ENCODE measurements around the gene NR2F6.
"Not testable (repeated sequence)": the region's sequence is repeated elsewhere in the genome, so short reads cannot be mapped to it uniquely, and the experiment has no call there.

Gene NR2F6

GRCh38 chr19:17281391-17282304, 35.9 kb upstream of the NR2F6 start, which contains the start of gene ANKLE1:
ANKLE1 (plus strand) TSS chr19:17281901; CDS start chr19:17281921, 20 bp downstream.
- H3K9ac ChIP-seq (ENCODE audit: low read length), result no peak within 1 kb of the TSS
- H3K36me3 ChIP-seq (ENCODE audit: control insufficient read depth, low read depth, low read length), result peaks cover 6% of the 10 kb centered on the region
- H3K27me3 ChIP-seq (ENCODE audit: control insufficient read depth, insufficient read depth, low read length), result peaks cover 19% of the 10 kb centered on the region
- no peaks in the 10 kb centered on the region for H3K9me3 ChIP-seq (ENCODE audit: control insufficient read depth, low read depth, low read length)
- H3K4me3 ChIP-seq (ENCODE audit: low read length), result peak within 1 kb of the TSS; percentile 49
- H3K27ac ChIP-seq (ENCODE audit: low read length), result no peak within 1 kb of the TSS
- H3K4me1 ChIP-seq (ENCODE audit: control insufficient read depth, low read depth, low read length), result no peaks in the 10 kb centered on the region

DNA sequence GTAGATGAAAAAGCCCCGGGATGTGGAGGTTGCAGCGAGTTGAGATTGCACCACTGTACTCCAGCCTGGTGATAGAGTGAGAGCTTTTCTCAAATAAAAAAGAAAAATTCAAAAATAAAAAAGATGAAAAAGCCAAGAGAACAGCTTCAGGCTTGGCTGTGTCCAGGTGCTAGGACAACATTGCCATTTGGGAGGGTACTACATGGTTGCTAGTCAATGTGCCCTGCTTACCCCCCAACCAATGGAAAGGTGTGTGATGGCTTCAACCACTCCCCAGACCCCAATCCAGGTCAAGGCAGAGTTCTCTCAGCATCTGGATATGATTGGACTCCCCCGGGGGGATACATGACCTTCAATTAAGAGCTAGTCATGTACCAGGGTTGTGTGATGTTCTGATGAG, 33.7 kb upstream of the NR2F6 start:
- Histone ChIP-seq H3K4me1 (ENCODE audit: control insufficient read depth, low read depth, low read length) (no peaks in the 10 kb centered on the region), H3K27ac (ENCODE audit: low read length) (no peak overlapping the region), H3K9ac (ENCODE audit: low read length) (no peak overlapping the region), H3K36me3 (ENCODE audit: control insufficient read depth, low read depth, low read length) (peaks cover 18% of the 10 kb centered on the region), H3K27me3 (ENCODE audit: control insufficient read depth, insufficient read depth, low read length) (peaks cover 19% of the 10 kb centered on the region), H3K9me3 (ENCODE audit: control insufficient read depth, low read depth, low read length) (no peaks in the 10 kb centered on the region), H3K4me3 (ENCODE audit: low read length) (no peak overlapping the region)

DNA sequence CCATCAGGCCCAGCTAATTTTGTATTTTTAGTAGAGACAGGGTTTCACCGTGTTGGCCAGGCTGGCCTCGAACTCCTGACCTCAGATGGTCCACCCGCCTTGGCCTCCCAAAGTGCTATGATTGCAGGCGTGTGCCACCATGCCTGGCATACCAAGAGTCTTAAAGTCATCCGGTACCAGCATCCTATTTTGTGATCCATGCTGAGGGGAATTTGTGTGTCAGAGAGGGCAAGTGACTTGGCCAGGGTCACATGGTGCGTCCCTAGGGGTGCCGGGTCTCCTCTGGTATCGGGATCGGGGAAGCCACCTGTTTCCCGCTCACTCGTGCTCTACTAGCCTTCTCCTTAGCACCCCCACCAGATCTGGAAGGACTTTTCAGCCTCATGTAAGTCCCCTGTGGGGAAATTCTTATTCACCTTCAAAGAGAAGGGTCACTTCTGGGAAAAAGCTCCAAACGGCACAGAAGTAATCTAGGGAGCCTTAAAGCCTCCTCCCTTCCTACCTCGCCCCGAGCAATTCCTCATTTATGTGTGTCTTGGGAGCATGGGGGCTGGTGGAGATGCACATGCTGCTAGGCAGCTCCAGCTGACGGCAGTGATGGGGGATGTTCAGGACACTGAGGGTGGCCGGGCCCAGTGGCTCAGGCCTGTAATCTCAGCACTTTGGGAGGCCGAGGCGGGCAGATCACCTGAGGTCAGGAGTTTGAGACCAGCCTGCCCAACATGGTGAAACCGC, 29.9 kb upstream of the NR2F6 start:
- Histone ChIP-seq H3K4me1 (ENCODE audit: control insufficient read depth, low read depth, low read length) (no peaks in the 10 kb centered on the region), H3K9ac (ENCODE audit: low read length) (no peak overlapping the region), H3K27ac (ENCODE audit: low read length) (no peak overlapping the region), H3K4me3 (ENCODE audit: low read length) (no peak overlapping the region), H3K36me3 (ENCODE audit: control insufficient read depth, low read depth, low read length) (peaks cover 37% of the 10 kb centered on the region), H3K27me3 (ENCODE audit: control insufficient read depth, insufficient read depth, low read length) (no peaks in the 10 kb centered on the region), H3K9me3 (ENCODE audit: control insufficient read depth, low read depth, low read length) (no peaks in the 10 kb centered on the region)

DNA sequence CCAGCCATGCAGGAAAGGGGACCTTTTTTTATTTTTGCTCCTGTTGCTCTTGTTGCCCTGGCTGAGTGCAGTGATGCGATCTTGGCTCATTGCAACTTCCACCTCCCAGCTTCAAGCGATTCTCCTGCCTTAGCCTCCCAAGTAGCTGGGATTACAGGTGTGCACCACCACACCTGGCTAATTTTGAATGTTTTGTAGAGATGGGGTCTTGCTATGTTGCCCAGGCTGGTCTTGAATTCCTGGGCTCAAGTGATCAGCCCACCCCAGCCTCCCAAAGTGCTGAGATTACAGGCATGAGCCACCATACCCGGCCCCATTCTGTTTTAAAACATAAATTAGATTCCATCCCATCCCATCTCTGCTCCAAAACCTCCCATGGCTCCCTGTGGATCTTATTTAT, 29.2 kb upstream of the NR2F6 start:
- not testable (repeated sequence) for H3K9me3 ChIP-seq (ENCODE audit: control insufficient read depth, low read depth, low read length); H3K4me1 ChIP-seq (ENCODE audit: control insufficient read depth, low read depth, low read length); H3K4me3 ChIP-seq (ENCODE audit: low read length); H3K27ac ChIP-seq (ENCODE audit: low read length); H3K9ac ChIP-seq (ENCODE audit: low read length); H3K27me3 ChIP-seq (ENCODE audit: control insufficient read depth, insufficient read depth, low read length)
- peaks cover 37% of the 10 kb centered on the region for H3K36me3 ChIP-seq (ENCODE audit: control insufficient read depth, low read depth, low read length)

DNA sequence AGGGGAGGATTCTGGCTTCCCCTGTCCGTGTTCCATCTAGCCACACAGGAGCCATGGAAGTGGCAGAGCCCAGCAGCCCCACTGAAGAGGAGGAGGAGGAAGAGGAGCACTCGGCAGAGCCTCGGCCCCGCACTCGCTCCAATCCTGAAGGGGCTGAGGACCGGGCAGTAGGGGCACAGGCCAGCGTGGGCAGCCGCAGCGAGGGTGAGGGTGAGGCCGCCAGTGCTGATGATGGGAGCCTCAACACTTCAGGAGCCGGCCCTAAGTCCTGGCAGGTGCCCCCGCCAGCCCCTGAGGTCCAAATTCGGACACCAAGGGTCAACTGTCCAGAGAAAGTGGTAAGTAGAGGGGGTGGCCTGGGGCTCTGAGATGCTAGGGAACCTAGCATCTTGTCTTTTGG, 23.0 kb upstream of the NR2F6 start:
- no peak overlapping the region for H3K27ac ChIP-seq (ENCODE audit: low read length)
- no peak overlapping the region for H3K9ac ChIP-seq (ENCODE audit: low read length)
- no peak overlapping the region for H3K4me3 ChIP-seq (ENCODE audit: low read length)
- peaks cover 14% of the 10 kb centered on the region for H3K36me3 ChIP-seq (ENCODE audit: control insufficient read depth, low read depth, low read length)
- no peaks in the 10 kb centered on the region for H3K27me3 ChIP-seq (ENCODE audit: control insufficient read depth, insufficient read depth, low read length)
- H3K4me1 ChIP-seq (ENCODE audit: control insufficient read depth, low read depth, low read length), result peaks cover 11% of the 10 kb centered on the region
- no peaks in the 10 kb centered on the region for H3K9me3 ChIP-seq (ENCODE audit: control insufficient read depth, low read depth, low read length)

DNA sequence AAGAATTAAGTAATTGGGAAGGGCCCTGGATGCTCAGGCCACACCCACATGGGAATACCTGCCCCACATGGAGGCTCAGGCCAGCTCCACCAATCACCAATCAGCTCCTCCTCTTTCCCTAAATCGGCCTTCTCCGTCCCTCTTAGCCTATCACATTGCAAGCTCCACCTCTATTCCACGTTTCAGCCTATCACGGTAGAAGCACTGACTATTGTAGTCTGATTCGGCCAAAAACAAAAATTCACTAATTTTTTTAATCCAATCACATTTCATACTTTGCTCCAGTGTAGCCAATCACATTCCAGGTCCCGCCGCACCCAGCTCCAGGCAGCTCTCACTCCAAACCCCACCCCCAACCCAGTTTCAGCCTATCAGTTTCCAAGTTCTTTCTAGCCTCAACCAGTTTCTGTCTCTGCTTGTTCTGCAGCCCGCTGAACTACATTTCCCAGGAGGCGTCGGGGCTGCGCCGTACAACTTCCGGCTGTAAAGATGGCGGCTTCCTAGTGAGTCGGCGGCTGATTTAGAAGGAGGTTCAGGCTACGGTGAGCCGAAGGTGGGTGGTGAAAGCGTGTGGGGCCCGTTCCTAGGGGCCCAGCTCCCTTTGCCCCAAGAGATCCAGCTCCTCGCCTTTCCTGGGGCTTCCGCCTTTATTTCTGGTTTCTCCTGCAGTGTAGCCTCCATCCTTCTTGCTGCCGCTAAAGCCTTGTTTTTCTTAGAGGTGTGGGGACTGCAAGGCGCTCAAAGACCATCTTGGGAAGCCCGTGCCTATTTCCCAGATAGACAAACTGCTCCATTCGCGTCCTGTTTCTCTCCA, 21.5 kb upstream of the NR2F6 start, which contains the start of gene BABAM1:
BABAM1 (plus strand) TSS at position 469 of the 814 bp plus-strand sequence. CDS start 1,364 bp downstream, outside the sequence.
- H3K9me3 ChIP-seq (ENCODE audit: control insufficient read depth, low read depth, low read length), result no peaks in the 10 kb centered on the region
- H3K4me3 ChIP-seq (ENCODE audit: low read length), result peak within 1 kb of the TSS; percentile 87

GRCh38 chr19:17266589-17266974, 20.9 kb upstream of the NR2F6 start:
- no peak overlapping the region for H3K4me3 ChIP-seq (ENCODE audit: low read length)

More for the DNA sequence above, 21.5 kb upstream of the NR2F6 start, which contains the start of gene BABAM1:
- H3K36me3 ChIP-seq (ENCODE audit: control insufficient read depth, low read depth, low read length), result peaks cover 10% of the 10 kb centered on the region
- H3K4me1 ChIP-seq (ENCODE audit: control insufficient read depth, low read depth, low read length), result peaks cover 11% of the 10 kb centered on the region
- no peaks in the 10 kb centered on the region for H3K27me3 ChIP-seq (ENCODE audit: control insufficient read depth, insufficient read depth, low read length)
- H3K27ac ChIP-seq (ENCODE audit: low read length), result peak within 1 kb of the TSS; percentile 61
- H3K9ac ChIP-seq (ENCODE audit: low read length), result peak within 1 kb of the TSS; percentile 89

DNA sequence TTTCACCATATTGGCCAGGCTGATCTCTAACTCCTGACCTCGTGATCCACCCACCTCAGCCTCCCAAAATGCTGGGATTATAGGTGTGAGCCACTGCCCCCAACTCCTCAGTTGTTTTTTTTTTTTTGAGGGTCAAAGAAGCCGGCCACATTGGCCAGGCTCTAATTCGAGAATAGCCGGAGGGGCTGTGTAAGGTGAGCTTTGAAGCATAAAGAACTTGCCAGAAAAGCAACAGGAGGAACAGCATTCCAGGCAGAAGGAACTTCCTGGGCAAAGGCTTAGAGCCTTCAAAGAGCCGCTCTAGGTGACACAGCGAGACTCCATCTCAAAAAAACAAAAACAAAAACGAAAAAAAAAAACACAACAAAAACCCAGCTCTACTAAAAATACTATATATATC, 20.3 kb upstream of the NR2F6 start:
- Histone ChIP-seq H3K4me1 (ENCODE audit: control insufficient read depth, low read depth, low read length) (peaks cover 11% of the 10 kb centered on the region), H3K27me3 (ENCODE audit: control insufficient read depth, insufficient read depth, low read length) (no peaks in the 10 kb centered on the region), H3K9ac (ENCODE audit: low read length) (no peak overlapping the region), H3K27ac (ENCODE audit: low read length) (no peak overlapping the region), H3K4me3 (ENCODE audit: low read length) (no peak overlapping the region), H3K36me3 (ENCODE audit: control insufficient read depth, low read depth, low read length) (peaks cover under 1% of the 10 kb centered on the region), H3K9me3 (ENCODE audit: control insufficient read depth, low read depth, low read length) (no peaks in the 10 kb centered on the region)

More at GRCh38 chr19:17266589-17266974, 20.9 kb upstream of the NR2F6 start:
- Histone ChIP-seq H3K36me3 (ENCODE audit: control insufficient read depth, low read depth, low read length) (peaks cover 6% of the 10 kb centered on the region), H3K27me3 (ENCODE audit: control insufficient read depth, insufficient read depth, low read length) (no peaks in the 10 kb centered on the region), H3K9me3 (ENCODE audit: control insufficient read depth, low read depth, low read length) (no peaks in the 10 kb centered on the region), H3K9ac (ENCODE audit: low read length) (no peak overlapping the region), H3K27ac (ENCODE audit: low read length) (no peak overlapping the region), H3K4me1 (ENCODE audit: control insufficient read depth, low read depth, low read length) (peaks cover 11% of the 10 kb centered on the region)

GRCh38 chr19:17264641-17264979, 18.9 kb upstream of the NR2F6 start, which contains the start of gene USHBP1:
USHBP1 (minus strand) TSS chr19:17264745; CDS start chr19:17264299, 446 bp downstream.
- Histone ChIP-seq H3K36me3 (ENCODE audit: control insufficient read depth, low read depth, low read length) (no peaks in the 10 kb centered on the region), H3K9ac (ENCODE audit: low read length) (peak within 1 kb of the TSS; percentile 16), H3K27me3 (ENCODE audit: control insufficient read depth, insufficient read depth, low read length) (no peaks in the 10 kb centered on the region), H3K27ac (ENCODE audit: low read length) (peak within 1 kb of the TSS; percentile 80), H3K4me1 (ENCODE audit: control insufficient read depth, low read depth, low read length) (peaks cover 11% of the 10 kb centered on the region), H3K4me3 (ENCODE audit: low read length) (no peak within 1 kb of the TSS), H3K9me3 (ENCODE audit: control insufficient read depth, low read depth, low read length) (peaks cover 1% of the 10 kb centered on the region)

DNA sequence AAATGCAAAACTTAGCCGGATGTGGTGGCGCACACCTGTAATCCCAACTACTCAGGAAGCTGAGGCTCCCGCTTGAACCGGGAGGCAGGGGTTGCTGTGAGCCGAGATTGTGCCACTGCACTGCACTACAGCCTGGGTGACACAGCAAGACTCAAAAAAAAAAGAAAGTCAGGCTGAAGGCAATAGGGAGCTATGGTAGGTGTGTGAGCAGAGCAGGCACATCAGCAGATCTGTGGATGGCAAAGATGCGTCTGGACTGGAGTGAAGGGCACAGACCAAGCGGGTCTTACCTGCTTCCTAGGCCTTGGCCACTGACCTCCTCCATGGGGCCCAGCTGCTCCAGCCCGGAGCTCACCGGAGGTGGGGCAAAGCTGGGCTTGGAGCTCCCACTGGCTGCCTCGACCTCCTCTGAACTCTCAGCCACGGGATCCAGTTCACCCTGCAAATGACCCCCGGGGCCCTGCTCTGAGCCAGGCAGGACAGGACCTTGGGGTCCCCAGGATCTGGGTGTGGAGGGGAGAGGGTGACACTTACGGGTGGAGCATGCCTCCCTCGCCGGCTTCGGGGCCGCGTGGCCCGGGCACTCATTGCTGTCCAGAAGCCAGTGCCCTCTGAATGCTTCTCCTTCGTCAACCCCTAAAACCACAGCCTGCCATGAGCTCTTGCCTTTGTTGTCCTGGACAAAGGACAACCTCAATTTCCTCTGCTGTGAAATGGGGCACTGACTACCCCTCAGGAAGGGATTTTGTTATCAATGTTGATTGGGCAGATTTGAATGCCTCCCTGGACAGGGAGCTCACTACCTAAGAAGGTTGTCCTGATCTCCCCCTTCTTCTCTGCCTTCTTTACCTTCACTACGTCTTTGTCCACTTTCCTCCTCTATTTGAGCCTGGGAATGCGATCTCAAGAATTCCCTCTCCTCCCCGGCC, 18.3 kb upstream of the NR2F6 start:
- Histone ChIP-seq H3K9ac (ENCODE audit: low read length) (peak overlapping the region; percentile 16), H3K27me3 (ENCODE audit: control insufficient read depth, insufficient read depth, low read length) (no peaks in the 10 kb centered on the region), H3K4me1 (ENCODE audit: control insufficient read depth, low read depth, low read length) (peaks cover 11% of the 10 kb centered on the region), H3K4me3 (ENCODE audit: low read length) (no peak overlapping the region), H3K27ac (ENCODE audit: low read length) (peak overlapping the region; percentile 80), H3K9me3 (ENCODE audit: control insufficient read depth, low read depth, low read length) (peaks cover 3% of the 10 kb centered on the region), H3K36me3 (ENCODE audit: control insufficient read depth, low read depth, low read length) (peaks cover 4% of the 10 kb centered on the region)

Data from iPS-18a (cell line).